GM20000 (cell line): ENCODE measurements around the gene LRRC25.
A peak's percentile ranks its signal among the peaks of the same experiment; 100 is the strongest.

ENCODE experiments used
- DNase-seq: peaks from one replicate; pipeline ENCODE4 v3.0.0; 2012; ENCODE audit warnings: low spot score
- CTCF ChIP-seq: IDR thresholded peaks from 2 replicates; pipeline ENCODE4 v1.5.1; 2012; ENCODE audit warnings: mild to moderate bottlenecking, control low read depth; ENCODE audit errors: extremely low read depth, missing control alignments

LRRC25 gene

GRCh38 chr19:18439025-18439909 is 41.8 kb upstream of the LRRC25 start:
- TF ChIP-seq CTCF, result no peak
- no peak for DNase-seq

GRCh38 chr19:18438331-18439024 is 41.1 kb upstream of the LRRC25 start:
- no peak for TF ChIP-seq CTCF
- DNase-seq, result no peak

GRCh38 chr19:18437491-18438330 is 40.3 kb upstream of the LRRC25 start, which contains the start of gene ISYNA1:
Gene ISYNA1 (minus strand): TSS chr19:18438133. CDS start chr19:18437979, 154 bp downstream.
- no peak for TF ChIP-seq CTCF
- peak; percentile 85 for DNase-seq

- no peak for TF ChIP-seq CTCF
- DNase-seq, result peak; percentile 97
Measured at GRCh38 chr19:18436671-18437490, 39.5 kb upstream of the LRRC25 start.

- no peak for DNase-seq
- TF ChIP-seq CTCF, result no peak
Measured at GRCh38 chr19:18435842-18436670, 38.6 kb upstream of the LRRC25 start.

GRCh38 chr19:18435178-18435841 is 37.9 kb upstream of the LRRC25 start:
- DNase-seq, result no peak
- TF ChIP-seq CTCF, result no peak
